Frontal cortex (tissue), 4 donors: Measurements from ENCODE around the gene ASTN2. TPM values are rescaled to one million over a fixed set of nuclear protein-coding genes. Genes with fewer than 3 reads are reported as not detected.

ENCODE experiments used
- DNase-seq, 2 donors: peaks; one replicate each; pipeline ENCODE4 v3.0.0; 2012; ENCODE audit warnings: low spot score in 2 of 2
- FAIRE-seq: peaks from 2 replicates; lab custom pipeline; 2012; peaks lifted over from hg19 to GRCh38; lab: Jason Lieb, UNC
- total RNA-seq: library from RNA; depleted of rRNA; stranded (reverse); fragments of >200 nt; gene quantifications from one replicate; pipeline ENCODE4 v1.2.3, GENCODE V29; 2014
- donor health status: control.
- donor health status: control.
- donor health status: control.

Gene ASTN2
- total RNA-seq, 1 donor from 2014 or later, result 23.2 TPM

DNA sequence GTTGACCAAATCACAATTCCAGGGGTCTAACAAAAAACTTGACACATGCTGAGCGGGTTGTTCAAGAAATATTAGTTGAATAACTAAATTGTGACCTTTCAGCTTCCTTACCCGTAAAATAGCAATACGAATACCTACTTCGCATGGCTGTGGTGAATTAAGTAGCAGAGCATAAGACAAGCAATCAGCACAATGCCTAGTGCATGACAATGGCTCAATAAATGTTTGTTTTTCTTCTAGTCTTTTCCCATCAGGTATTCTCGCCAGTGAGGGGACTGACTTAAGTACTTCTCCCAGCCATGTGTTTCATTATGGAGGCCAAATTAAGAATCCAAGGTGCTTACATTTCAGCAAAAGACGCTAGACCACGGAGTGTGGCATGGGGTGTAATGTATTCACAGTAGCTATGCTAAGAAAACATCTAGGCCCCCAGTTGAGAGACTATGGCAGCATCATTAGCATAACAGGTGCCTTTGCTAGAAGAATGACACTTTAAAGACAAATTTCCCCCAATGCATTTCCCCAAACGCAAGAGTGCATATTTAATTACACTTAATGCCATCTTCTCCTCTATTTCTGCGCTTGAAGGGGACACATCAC is 145.9 kb downstream of the ASTN2 start:
- DNase-seq (no peak), FAIRE-seq (no peak)

DNA sequence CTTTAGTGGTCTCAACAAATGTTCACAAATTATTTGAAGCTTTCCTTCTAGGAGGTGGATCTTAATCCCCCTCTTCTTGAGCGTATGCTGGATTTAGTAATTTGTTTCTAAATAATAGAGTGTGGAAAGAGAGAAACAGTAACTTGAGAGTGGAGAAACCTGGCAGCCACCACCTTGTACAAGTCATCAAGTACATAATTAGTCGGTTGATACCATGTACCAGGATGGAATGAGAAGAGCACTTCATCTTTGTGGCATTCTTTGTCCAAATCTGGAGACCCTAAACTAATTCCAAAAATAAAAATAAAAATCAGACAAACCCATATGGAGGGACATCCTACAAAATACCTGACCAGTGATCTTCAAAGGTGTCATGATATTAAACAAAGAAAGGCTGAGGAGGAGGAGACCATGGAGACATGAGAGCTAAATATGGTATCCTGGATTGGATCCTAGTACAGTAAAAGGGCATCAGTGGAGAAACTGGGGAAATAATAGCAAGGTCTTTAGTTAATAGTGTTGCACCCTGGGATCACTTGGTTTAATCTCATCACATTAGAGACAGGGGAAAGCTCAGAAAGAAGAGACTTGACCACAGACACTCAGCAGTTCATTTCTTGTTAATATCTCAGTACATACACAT is 147.9 kb downstream of the ASTN2 start:
- FAIRE-seq (no peak), DNase-seq (no peak)

DNA sequence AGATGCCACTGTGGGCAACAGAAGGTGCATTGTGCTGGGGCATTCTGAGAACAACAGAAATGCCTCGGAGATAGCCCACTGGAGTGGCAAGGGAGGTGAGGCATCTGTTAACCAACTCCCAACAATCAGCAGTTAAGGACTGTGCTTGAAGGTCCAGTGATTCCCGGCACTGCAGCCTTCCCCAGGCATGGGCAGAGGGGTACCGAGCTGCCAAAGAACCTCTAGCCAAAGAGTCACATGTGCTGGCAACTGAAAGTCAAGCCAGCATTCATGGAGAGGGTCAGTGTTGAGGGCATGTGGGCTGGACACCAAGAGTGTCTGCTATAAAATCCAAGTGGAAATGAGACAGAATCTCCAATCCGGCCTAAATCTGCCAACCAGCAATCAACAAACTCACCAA is 149.6 kb downstream of the ASTN2 start:
- DNase-seq (peak in 1 of 2 donors; percentile 7), FAIRE-seq (no peak)

DNA sequence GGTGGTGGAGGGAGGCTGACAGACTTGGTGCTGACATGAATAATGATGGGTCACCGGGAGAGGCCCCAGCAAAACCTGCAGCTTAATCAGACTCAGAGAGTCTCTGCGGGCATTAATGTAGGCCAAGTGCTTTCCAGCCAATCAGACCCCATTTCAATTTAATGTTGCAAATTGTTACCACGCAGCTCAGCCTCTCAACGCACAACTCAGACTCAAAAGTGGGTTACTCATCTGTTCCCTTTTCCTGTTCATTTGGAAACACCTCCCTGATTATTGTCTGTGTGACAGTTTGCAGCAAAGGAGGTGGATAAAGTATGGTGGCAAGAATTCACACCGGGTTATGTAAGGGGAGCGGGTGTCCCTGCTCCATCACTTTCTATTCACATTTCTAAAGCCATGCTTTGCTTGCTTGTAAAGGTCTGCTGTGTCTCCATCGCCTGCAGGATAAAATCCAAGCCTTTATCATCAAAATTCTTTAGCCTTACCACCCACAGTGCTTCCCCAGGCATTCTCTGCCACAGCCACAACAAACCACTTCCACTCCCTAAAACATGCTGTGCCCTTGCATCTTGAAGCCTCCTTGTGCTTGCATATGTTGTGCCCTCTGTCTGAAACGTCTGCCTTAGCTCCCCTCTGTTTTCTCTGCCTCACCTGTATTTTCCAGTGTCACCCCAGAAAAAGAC is 156.5 kb downstream of the ASTN2 start:
- DNase-seq (no peak), FAIRE-seq (no peak)

GRCh38 chr9:117253261-117253660 is 161.6 kb downstream of the ASTN2 start:
- DNase-seq (no peak), FAIRE-seq (no peak)

DNA sequence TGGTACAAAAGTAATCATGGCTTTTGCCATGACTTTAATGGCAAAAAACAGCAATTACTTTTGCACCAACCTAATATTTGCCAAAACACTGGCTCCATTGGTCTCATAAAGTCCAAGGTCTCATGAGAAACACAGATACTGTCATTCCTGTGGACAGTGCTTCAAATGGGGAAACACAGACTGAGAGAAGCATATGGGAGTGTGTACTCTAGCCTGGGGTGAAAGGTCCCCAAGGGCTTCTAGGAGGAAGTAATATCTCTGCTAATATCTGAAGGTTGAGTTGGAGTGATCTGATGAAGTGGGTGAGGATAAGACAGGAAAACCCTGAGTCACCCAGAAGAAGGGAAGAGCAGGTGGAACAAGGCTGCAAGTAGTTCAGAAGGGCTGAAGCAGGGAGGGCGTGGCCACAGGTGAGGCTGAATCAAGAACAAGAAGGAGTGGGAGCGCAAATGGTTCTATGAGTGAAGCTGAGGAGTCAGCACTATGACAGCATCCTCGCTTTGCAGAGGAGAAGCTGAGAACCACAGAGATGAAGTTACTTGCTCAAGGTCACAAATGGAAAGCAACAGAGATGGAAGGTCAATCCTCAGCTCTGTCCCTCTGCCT is 164.1 kb downstream of the ASTN2 start:
- no peak for FAIRE-seq
- DNase-seq, result no peak

- FAIRE-seq (no peak), DNase-seq (peak in 1 of 2 donors; percentile 8)
Observed at GRCh38 chr9:117249799-117250198, 165.1 kb downstream of the ASTN2 start.

DNA sequence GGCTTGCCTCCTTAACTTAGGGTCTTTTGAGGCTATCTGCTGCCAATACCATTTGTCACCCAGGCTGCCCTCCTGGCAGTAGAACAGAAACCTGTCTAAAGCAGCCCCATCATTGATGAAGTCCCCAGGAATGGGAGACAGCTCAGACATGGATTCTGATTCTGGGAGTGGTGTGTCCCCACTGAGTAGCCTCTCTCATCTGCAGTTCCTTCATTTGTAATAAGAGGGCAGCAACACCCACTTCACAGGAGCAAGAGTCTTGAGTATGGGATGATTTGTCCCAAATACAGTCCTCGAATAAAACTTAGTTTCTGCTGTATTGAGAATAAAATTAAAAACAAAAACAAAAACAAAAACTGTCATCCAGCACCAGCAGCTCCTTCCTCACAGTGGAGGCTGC is 167.6 kb downstream of the ASTN2 start:
- FAIRE-seq (peak; percentile 33), DNase-seq (peak; percentile 13 to 30)

DNA sequence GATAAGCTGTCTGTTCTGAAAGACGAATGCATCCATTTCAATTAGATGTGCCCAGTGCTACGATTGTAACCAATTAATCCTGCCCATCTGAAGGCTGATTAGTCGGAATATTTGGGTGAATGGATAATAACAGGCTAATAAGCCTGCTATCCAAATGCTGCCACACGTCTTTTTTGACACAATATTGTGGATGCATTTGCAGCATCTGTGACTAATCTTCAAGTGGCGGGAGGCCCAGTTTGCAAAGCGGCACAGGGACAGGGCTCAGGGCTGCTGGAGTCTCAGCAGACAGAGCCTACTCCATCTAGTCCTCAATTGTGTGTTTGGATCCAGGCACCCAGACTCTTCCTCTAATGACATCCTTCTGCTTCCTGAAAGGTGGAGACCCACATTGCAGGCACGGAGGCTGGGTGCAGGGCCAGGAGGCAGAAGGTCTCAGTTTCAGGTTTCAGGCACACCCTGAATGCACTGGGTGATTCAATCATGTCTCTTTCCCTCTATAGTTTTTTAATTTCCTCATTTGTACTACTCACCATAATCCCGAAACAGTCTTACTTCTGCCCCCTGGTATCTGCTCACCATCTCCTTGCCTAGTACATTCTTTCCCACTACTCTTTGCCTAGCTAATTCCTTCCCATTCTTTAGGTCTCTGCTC is 169.6 kb downstream of the ASTN2 start:
- FAIRE-seq, result no peak
- no peak for DNase-seq

DNA sequence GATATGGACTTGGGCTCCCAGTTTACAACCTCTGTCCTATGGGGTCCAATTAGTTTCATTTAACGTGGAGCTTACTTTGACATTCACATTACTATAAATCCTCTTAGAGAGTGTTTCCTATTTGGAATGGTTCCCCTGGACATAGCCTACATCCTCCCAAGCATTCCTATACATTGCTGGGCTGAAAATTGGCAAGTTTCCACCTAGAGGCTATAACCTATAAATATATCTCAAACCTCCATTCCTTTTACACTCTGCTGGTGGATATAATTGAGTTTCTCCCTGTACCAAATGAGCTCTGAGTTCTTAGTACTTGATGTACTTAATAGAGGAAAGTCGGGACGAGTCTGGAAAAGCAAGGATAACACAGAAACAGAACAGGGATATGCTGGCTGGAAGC is 172.8 kb downstream of the ASTN2 start:
- FAIRE-seq (no peak), DNase-seq (no peak)

- no peak for FAIRE-seq
- no peak for DNase-seq
Observed at GRCh38 chr9:117239428-117239827, 175.4 kb downstream of the ASTN2 start.

DNA sequence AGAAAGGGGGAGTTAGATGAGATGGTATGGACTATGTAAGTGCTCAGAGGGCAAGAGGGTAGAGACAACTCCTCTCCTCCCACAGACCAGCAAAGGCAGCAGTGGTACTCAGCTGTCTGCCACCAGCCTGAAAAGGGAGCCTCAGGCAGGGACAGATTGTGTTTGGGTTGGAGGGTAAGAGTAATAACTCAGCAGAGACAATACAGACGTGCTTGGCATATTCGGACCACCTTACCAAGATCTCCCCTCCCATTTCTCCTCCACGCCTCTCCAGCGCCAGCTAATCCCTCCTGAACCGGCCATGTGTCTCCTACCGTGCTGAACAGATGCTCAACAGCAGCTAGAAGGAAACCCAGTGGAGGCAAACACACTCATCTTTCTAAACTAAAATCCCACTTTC is 180.8 kb downstream of the ASTN2 start:
- DNase-seq (no peak), FAIRE-seq (no peak)

DNA sequence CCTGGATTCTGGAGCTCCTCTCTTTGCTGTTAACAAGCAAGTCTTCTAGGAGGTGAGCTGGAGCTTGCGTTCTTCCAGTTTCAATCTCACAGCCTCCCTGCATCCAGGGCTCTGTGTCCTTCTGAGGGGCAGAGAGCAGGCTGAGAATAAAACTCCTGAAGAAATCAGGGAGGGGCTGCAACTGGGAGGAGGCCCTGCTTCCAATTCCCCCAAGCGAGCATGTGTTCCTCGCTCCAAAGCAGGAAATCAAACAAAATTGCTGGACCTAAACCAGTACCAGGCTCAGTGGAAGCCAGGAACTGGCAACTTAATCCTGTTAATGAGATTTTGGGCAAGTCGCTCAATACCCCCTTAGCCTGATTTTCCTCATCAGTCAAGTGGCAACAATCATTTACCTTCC is 181.8 kb downstream of the ASTN2 start:
- no peak for DNase-seq

DNA sequence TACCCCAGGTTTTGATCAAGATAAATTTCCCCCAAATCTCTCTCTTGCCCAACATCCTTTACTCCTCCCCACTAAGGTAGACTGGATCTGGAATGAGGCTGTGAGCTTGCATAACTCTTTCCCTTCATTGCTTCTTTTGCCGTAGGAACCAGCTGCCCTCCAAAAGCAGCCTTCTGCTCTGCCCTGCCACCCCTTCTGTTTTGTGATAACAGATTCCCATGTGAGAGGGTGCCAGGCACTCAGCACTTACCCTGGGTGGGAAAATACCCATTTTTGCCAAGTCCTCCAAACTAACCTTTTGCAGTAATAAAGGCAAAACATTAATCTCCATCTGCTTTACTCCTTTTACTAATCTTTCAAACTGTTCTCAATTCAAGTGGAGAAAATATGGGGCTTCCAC is 182.6 kb downstream of the ASTN2 start:
- FAIRE-seq (no peak), DNase-seq (no peak)

More for the DNA sequence above, 181.8 kb downstream of the ASTN2 start:
- no peak for FAIRE-seq

- FAIRE-seq, result no peak
- no peak for DNase-seq
Observed at GRCh38 chr9:117231012-117231411, 183.8 kb downstream of the ASTN2 start.

- FAIRE-seq (no peak), DNase-seq (no peak)
Observed at GRCh38 chr9:117224695-117225094, 190.2 kb downstream of the ASTN2 start.

GRCh38 chr9:117218951-117219350 is 195.9 kb downstream of the ASTN2 start:
- DNase-seq, result no peak
- no peak for FAIRE-seq

- no peak for FAIRE-seq
- DNase-seq, result no peak
Observed at GRCh38 chr9:117214416-117214815, 200.4 kb downstream of the ASTN2 start.

- DNase-seq, result no peak
- FAIRE-seq, result no peak
Observed at GRCh38 chr9:117211280-117211679, 203.6 kb downstream of the ASTN2 start.

DNA sequence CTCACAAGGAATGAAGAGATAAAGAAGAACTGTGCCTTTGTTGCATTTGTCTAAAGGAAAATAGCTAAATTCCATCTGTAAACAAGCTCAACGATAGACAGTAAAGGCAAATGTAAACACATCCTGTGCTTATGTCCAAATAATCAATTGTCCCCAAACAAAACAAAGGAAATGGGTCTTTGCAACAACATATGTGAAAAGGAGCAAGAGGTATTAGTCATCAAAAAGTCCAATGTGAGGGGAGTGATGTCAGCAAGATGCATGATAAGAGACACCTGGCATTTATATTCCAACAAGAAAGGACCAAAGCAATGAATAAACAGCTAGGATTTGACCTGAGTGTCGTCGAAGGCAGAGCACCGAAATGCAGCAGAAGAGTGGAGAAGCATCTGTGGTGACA is 209.1 kb downstream of the ASTN2 start:
- DNase-seq (no peak), FAIRE-seq (no peak)

- DNase-seq, result no peak
- no peak for FAIRE-seq
Observed at GRCh38 chr9:117204971-117205370, 209.9 kb downstream of the ASTN2 start.
